Activated effector memory CD4-positive, alpha-beta T cell treated with Interleukin-2 at 50 U/mL for 16 hours (primary cell): ENCODE measurements around the gene RNF5.
"Not testable (repeated sequence)": the region's sequence is repeated elsewhere in the genome, so short reads cannot be mapped to it uniquely, and the experiment has no call there.

ENCODE experiments used
- DNase-seq: peaks from one replicate; pipeline ENCODE4 v3.0.0-alpha.2; 2020

Gene RNF5

GRCh38 chr6:32177788-32178546, at the start of gene RNF5:
Gene RNF5, plus strand, starts transcription at chr6:32178405. Its CDS starts 107 bp downstream, at chr6:32178512.
- peak; percentile 89 for DNase-seq

GRCh38 chr6:32128751-32129296, 49.4 kb upstream of the RNF5 start:
- DNase-seq: no peak

GRCh38 chr6:32129297-32130088, 48.7 kb upstream of the RNF5 start:
- DNase-seq: no peak

DNA sequence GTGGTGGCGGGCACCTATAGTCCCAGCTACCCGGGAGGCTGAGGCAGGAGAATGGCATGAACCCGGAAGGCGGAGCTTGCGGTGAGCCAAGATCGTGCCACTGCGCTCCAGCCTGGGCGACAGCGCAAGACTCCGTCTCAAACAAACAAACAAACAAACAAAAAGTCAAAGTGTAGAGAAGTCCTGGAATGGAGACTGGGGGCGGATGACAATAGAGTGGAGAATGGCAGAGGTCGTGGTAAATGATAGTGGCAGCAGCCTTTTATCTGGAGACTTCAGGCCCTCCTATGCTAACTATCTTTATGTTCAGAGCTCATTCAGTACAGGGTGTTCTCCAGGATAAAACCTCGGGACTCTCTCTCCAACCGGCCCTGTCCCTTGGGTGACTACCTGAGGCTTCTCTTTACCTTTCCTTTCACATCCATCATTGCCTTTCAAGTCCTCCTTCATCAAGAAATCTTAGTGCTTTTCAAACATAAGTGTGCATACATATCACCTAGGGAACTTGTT, 46.7 kb upstream of the RNF5 start:
- no peak for DNase-seq

DNA sequence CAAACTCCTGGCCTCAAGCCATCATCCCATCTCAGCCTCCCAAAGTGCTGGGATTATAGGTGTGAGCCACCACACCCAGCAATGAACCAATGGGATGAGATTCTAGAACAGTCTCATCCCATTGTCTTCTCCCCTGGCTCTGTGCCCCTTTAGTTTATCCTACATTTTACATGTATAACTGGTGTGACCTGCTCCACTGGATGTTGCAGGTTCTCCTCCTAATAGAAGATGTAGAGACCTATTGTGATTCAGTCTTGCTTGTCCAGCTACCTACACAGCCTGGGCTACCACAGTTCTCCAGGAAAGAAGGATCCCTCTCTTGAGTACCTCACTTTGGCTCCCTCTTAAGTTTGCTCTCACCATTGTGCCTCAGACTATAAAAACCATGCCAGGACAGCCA, 46.1 kb upstream of the RNF5 start:
- no peak for DNase-seq

GRCh38 chr6:32133786-32134185, 44.4 kb upstream of the RNF5 start:
- no peak for DNase-seq

- DNase-seq: no peak
Measured at GRCh38 chr6:32137454-32137853, 40.8 kb upstream of the RNF5 start.

GRCh38 chr6:32139590-32139989, 38.6 kb upstream of the RNF5 start:
- DNase-seq: no peak

GRCh38 chr6:32140420-32141046, 37.7 kb upstream of the RNF5 start:
- DNase-seq: no peak

DNA sequence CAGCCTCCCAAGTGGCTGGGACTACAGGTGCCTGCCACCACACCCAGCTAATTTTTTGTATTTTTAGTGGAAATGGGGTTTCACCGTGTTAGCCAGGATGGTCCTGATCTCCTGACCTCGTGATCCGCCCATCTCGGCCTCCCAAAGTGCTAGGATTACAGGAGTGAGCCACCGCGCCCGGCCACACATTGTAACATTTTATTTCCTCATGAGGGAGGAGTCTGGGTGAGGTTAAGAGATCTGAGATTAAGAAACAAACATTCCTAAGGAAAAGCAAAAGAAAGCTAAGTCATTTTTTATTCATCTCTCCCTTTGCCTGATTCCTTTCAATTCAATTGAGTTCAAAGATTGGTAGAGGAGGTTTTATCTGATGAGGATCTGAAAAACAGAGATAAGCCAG, 34.0 kb upstream of the RNF5 start:
- DNase-seq: not testable (repeated sequence)

DNA sequence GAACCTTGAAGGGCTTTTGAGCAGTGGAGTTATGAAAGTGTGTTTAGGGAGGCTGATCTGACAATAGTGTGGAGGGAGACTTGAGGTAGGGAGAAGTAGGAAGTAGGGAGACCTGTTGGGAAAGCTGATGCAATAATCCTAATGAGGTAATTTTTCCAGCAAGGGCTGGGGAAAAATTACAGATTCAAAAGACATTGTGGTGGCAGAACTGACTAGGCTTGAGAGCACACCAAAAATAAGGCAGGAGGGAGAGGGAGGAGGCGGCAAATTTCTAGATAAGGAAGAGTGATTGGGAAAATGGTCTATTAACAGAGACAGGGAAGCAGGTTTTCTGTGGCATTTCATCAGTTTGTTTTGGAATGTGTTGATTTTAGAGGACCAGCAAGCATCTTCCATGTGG, 31.9 kb upstream of the RNF5 start:
- DNase-seq: no peak

DNA sequence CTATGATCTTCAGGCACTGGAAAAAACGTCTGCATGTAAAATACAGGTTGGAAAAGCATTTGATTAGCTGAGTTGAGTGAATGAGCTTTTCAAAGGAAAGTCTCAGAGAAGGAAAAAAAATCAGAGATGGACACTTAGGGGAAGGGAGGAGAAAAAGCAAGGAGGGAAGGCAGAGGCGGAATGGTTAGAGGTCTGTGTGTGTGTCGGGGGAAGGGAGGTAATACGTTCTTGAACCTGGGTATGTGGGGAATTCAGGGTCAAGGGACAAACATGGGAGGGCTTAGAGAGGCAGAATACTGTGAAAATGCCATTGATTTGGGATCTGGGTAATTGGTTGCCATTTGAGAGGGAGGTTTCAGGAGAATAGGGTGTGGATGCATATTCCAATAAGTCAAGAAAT, 31.5 kb upstream of the RNF5 start:
- no peak for DNase-seq

- no peak for DNase-seq
Measured at GRCh38 chr6:32147401-32148132, 30.6 kb upstream of the RNF5 start.

DNA sequence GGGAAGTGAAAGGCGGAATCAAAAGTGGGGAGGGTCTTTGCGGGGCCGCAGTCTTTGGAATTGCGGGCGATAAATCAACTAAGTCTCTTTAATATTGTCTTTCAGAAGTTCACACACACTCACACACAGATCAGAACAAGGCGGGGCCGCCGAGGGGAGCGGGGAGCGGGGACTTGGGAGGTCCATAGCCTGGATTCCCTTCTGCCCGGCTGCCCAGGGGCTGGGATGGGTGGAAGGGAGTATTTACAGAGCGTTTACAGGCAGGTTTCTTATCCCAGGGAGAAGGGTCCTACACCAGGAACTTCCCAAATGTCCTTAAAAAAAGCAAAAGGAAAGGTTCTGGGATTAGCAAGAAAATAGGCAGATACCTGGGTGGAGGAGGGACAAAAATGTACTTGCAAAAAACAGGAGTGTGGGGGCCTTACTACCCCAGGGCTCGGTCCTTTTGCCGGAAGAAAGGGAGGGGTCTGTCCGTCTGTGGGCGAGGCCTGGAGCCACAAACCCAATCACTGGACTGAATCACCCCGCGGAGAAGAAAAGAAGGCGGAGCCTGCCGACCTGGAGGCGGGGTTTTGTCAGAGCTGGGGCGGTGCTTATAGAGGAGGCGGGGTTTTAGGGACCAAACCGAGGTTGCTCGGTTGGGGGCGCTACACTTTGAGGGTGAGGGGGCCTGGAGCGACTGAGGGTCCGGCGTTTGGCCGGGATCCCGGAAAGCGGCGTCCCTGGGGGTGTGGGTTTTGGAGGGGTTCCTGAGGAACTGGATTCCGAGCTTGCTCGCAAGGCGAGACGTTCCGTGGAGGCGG, 29.7 kb upstream of the RNF5 start:
- DNase-seq: peak; percentile 50

- no peak for DNase-seq
Measured at GRCh38 chr6:32149092-32149755, 29.0 kb upstream of the RNF5 start.

- DNase-seq: no peak
Measured at GRCh38 chr6:32149932-32150870, 28.0 kb upstream of the RNF5 start.

- DNase-seq: no peak
Measured at GRCh38 chr6:32151181-32151862, 26.9 kb upstream of the RNF5 start.

DNA sequence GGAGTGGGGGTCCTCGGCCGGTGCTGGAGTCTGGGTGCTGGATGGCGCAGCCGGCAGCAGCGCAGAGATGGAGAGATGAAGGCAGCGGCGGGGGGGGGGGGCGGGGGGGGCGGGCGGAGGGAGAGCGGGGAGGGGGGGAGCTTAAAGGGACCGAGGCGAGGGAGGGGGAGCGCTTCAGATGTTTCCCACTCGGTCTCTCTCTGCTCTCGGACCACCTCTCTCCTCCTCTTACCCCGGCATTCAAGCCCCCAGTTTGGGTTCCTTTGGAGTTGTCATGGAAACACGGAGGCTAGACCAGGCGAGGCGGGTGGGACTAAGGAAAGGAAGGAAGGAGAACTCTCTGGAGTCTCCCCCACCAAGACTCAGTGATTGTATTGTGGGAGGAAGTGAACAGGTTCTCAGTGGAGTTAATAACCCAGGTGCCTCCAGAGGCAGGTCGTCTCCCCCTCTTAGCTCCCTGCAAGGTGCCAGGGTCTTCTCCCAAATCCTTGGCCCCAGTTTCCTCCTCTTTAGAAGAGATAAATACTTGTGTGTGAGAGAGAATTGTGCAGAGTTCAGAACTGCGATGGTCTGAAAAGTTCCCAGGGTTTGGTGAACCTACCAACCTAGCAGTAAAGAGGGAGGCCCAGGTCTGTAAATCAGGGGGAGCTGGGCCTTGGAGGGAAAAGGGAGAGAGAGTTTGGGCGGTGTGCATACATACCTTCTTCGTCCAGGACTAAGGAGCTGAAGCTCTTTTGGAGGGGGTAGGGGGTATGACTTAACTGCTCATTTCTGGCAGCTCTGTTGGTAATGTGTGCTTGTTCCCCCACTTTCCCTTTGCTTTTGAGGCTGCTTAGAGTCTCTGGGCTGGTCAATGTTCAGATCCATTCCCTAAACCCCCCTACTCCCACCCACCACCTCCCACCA, 26.1 kb upstream of the RNF5 start, which contains the start of gene PRRT1:
TSS of gene PRRT1 (minus strand) at position 77 of the 906 bp plus-strand sequence. CDS start 112 bp downstream, outside the sequence.
- DNase-seq: no peak
